Cardiac septum (tissue), 1 donor: ENCODE results near the gene KCNB1. TPM values are rescaled to one million over a fixed set of nuclear protein-coding genes. Genes with fewer than 3 reads are reported as not detected.

Experiments used
- DNase-seq: peaks from one replicate; pipeline ENCODE4 v3.0.0-alpha.2; 2020; ENCODE audit warnings: low spot score
- intact Hi-C: fragments of 100-400 bp; cut with DNase I; formaldehyde crosslinking; loops from one replicate; pipeline ENCODE4 v1.14.0; 2022
- long read RNA-seq: library from polyadenylated mRNA; unstranded; transcript quantifications from one replicate; pipeline ENCODE4 v2.0.0, GENCODE V29; 2021
- total RNA-seq: library from RNA; stranded (reverse); fragmentation: NEBNext Ultra II Directional; extraction: Animal tissue kit (Norgen Biotek cat#: 25700); gene quantifications from one replicate; pipeline ENCODE4 v1.2.1, GENCODE V29; 2021
- donor health status: DM: no; HTN: no; CAD: no.

The KCNB1 gene
- total RNA-seq: 0.38 TPM
- long read RNA-seq, full-length matches to known transcripts: 1 of 1 reads
- long read RNA-seq, partial matches to known transcripts: 0 of 1 reads
- long read RNA-seq, other reads (novel, unspliced or antisense): 0 of 1 reads

- intact Hi-C loops: no loop called here
- no peak for DNase-seq
Observed at GRCh38 chr20:49482621-49483017, at the start of gene KCNB1. TSS of gene KCNB1 (minus strand) at chr20:49482668. CDS start at chr20:49482480, 188 bp downstream.

- DNase-seq: no peak
- intact Hi-C loops: no loop called here
Observed at GRCh38 chr20:49529470-49529869, 47.0 kb upstream of the KCNB1 start.

GRCh38 chr20:49526568-49526967, 44.1 kb upstream of the KCNB1 start:
- no peak for DNase-seq
- intact Hi-C loops: no loop called here

- intact Hi-C loops: no loop called here
- no peak for DNase-seq
Observed at GRCh38 chr20:49526056-49526455, 43.6 kb upstream of the KCNB1 start.

GRCh38 chr20:49523767-49524360, 41.4 kb upstream of the KCNB1 start:
- intact Hi-C loops: no loop called here
- no peak for DNase-seq

GRCh38 chr20:49521356-49521755, 38.9 kb upstream of the KCNB1 start:
- DNase-seq: no peak
- intact Hi-C loops: no loop called here

GRCh38 chr20:49519777-49520359, 37.4 kb upstream of the KCNB1 start:
- no peak for DNase-seq
- intact Hi-C loops: no loop called here

- intact Hi-C loops: no loop called here
- no peak for DNase-seq
Observed at GRCh38 chr20:49519212-49519712, 36.8 kb upstream of the KCNB1 start.

GRCh38 chr20:49518576-49518975, 36.1 kb upstream of the KCNB1 start:
- DNase-seq: no peak
- intact Hi-C loops: no loop called here

- intact Hi-C loops: no loop called here
- no peak for DNase-seq
Observed at GRCh38 chr20:49517805-49518100, 35.3 kb upstream of the KCNB1 start.

GRCh38 chr20:49516916-49517804, 34.7 kb upstream of the KCNB1 start:
- DNase-seq: no peak
- intact Hi-C loops: no loop called here

GRCh38 chr20:49515586-49515985, 33.1 kb upstream of the KCNB1 start:
- no peak for DNase-seq
- intact Hi-C loops: no loop called here

GRCh38 chr20:49513517-49513916, 31.0 kb upstream of the KCNB1 start:
- DNase-seq: no peak
- intact Hi-C loops: loop anchor here (5.0 kb wide), 1 partner anchor 181 kb away; no protein-coding TSS in a partner anchor

- no peak for DNase-seq
- intact Hi-C loops: loop anchor here (5.0 kb wide), 1 partner anchor 181 kb away; no protein-coding TSS in a partner anchor
Observed at GRCh38 chr20:49513009-49513408, 30.5 kb upstream of the KCNB1 start.

GRCh38 chr20:49511788-49512525, 29.5 kb upstream of the KCNB1 start:
- no peak for DNase-seq
- intact Hi-C loops: loop anchor here (5.0 kb wide), 1 partner anchor 180 kb away; no protein-coding TSS in a partner anchor

- intact Hi-C loops: loop anchor here (5.0 kb wide), 1 partner anchor 178 kb away; no protein-coding TSS in a partner anchor
Observed at GRCh38 chr20:49510562-49511122, 28.2 kb upstream of the KCNB1 start.

GRCh38 chr20:49508435-49509199, 26.1 kb upstream of the KCNB1 start:
- intact Hi-C loops: no loop called here
- no peak for DNase-seq

More at GRCh38 chr20:49510562-49511122, 28.2 kb upstream of the KCNB1 start:
- no peak for DNase-seq

GRCh38 chr20:49507741-49508434, 25.4 kb upstream of the KCNB1 start:
- no peak for DNase-seq
- intact Hi-C loops: no loop called here
